ENCODE measurements around the gene CALB2. TPM values are rescaled to one million over a fixed set of nuclear protein-coding genes. Genes with fewer than 3 reads are reported as not detected.

CALB2 gene
- total and polyA plus RNA-seq, 2 donors (not counting 1 experiment from before 2014, with no cell fraction given): not detected

- intact Hi-C loops (cut with micrococcal nuclease): no loop called here
- Mint-ChIP-seq H3K27ac (no peak overlapping the region), H3K4me3 (no peak overlapping the region), H3K9me3 (ENCODE audit: insufficient read depth) (no peaks in the 10 kb centered on the region), H3K4me1 (no peaks in the 10 kb centered on the region), H3K27me3 (peaks cover 49% of the 10 kb centered on the region)
- H3K27me3 ChIP-seq (replicated peaks in 1 of 4; ENCODE audit: control extremely low read depth in 1 of 4, control insufficient read depth in 3 of 4, insufficient read depth in 4 of 4, low read length in 3 of 4): peaks cover 0 to 8% (median 1%) of the 10 kb centered on the region in 4 experiments
- DNase-seq (no peak), ATAC-seq (ENCODE audit: low read depth) (no peak)
- TF ChIP-seq EZH2 (IDR thresholded peaks at IDR 0.05; ENCODE audit: borderline replicate concordance, insufficient read depth, low read depth, low read length, poor library complexity, severe bottlenecking) (no peak), CTCF (IDR thresholded peaks at IDR 0.05) (no peak)
- no peak overlapping the region for H3K27ac ChIP-seq (ENCODE audit: low read length in 2 of 2)
- no peaks in the 10 kb centered on the region for H3K4me1 ChIP-seq (ENCODE audit: control insufficient read depth in 2 of 2, insufficient read depth in 2 of 2, low read length in 2 of 2)
- H3K9me3 ChIP-seq (ENCODE audit: control extremely low read depth in 1 of 3, control insufficient read depth in 2 of 3, insufficient read depth in 1 of 3, low read length in 2 of 3): no peaks in the 10 kb centered on the region
- 63% methylated on average over 8 of the region's 11 CpGs for WGBS (ENCODE audit: insufficient coverage)
- H4K20me1 ChIP-seq (ENCODE audit: control insufficient read depth, insufficient read depth, low read length, poor library complexity, severe bottlenecking): no peaks in the 10 kb centered on the region
- H3K9ac ChIP-seq (ENCODE audit: low read length): no peak overlapping the region
- H2AFZ ChIP-seq (ENCODE audit: insufficient read depth, low read depth, low read length, poor library complexity, severe bottlenecking): no peak overlapping the region
- ChIA-PET POLR2A (no interaction called here), CTCF (interaction anchor here (1.5 kb wide), 1 partner anchor 29 kb away, joined by 4 read pairs; no protein-coding TSS in a partner anchor)
- no peak overlapping the region for H3K4me3 ChIP-seq (ENCODE audit: control extremely low read depth in 1 of 5, extremely low read depth in 1 of 5, insufficient read depth in 1 of 5, low read depth in 2 of 5, low read length in 4 of 5)
- H3K79me2 ChIP-seq (ENCODE audit: control insufficient read depth, insufficient read depth, low read length): no peaks in the 10 kb centered on the region
- H3K4me2 ChIP-seq (replicated peaks; ENCODE audit: low read depth, low read length, poor library complexity, severe bottlenecking): no peak overlapping the region
- H3K36me3 ChIP-seq (replicated peaks in 1 of 2; ENCODE audit: control extremely low read depth in 1 of 2, control insufficient read depth in 1 of 2, extremely low read depth in 1 of 2, insufficient read depth in 2 of 2, low read length in 1 of 2): no peaks in the 10 kb centered on the region
These were observed 24.7 kb downstream of the CALB2 start for GRCh38 chr16:71383054-71383773.

GRCh38 chr16:71384073-71384724 is 25.7 kb downstream of the CALB2 start:
- peaks cover 46% of the 10 kb centered on the region for H3K27me3 Mint-ChIP-seq
- no peak overlapping the region for H3K4me3 Mint-ChIP-seq
- H3K4me1 Mint-ChIP-seq: no peaks in the 10 kb centered on the region
- Histone ChIP-seq H3K27me3 (replicated peaks in 1 of 4; ENCODE audit: control extremely low read depth in 1 of 4, control insufficient read depth in 3 of 4, insufficient read depth in 4 of 4, low read length in 3 of 4) (peaks cover 0 to 8% (median 1%) of the 10 kb centered on the region in 4 experiments), H3K9me3 (ENCODE audit: control extremely low read depth in 1 of 3, control insufficient read depth in 2 of 3, insufficient read depth in 1 of 3, low read length in 2 of 3) (no peaks in the 10 kb centered on the region), H3K36me3 (replicated peaks in 1 of 2; ENCODE audit: control extremely low read depth in 1 of 2, control insufficient read depth in 1 of 2, extremely low read depth in 1 of 2, insufficient read depth in 2 of 2, low read length in 1 of 2) (no peaks in the 10 kb centered on the region), H3K4me3 (ENCODE audit: control extremely low read depth in 1 of 5, extremely low read depth in 1 of 5, insufficient read depth in 1 of 5, low read depth in 2 of 5, low read length in 4 of 5) (no peak overlapping the region), H3K27ac (ENCODE audit: low read length in 2 of 2) (no peak overlapping the region), H2AFZ (ENCODE audit: insufficient read depth, low read depth, low read length, poor library complexity, severe bottlenecking) (no peak overlapping the region), H3K9ac (ENCODE audit: low read length) (no peak overlapping the region), H4K20me1 (ENCODE audit: control insufficient read depth, insufficient read depth, low read length, poor library complexity, severe bottlenecking) (no peaks in the 10 kb centered on the region), H3K79me2 (ENCODE audit: control insufficient read depth, insufficient read depth, low read length) (no peaks in the 10 kb centered on the region), H3K4me1 (ENCODE audit: control insufficient read depth in 2 of 2, insufficient read depth in 2 of 2, low read length in 2 of 2) (no peaks in the 10 kb centered on the region), H3K4me2 (replicated peaks; ENCODE audit: low read depth, low read length, poor library complexity, severe bottlenecking) (no peak overlapping the region)
- intact Hi-C loops (cut with micrococcal nuclease): no loop called here
- H3K27ac Mint-ChIP-seq: no peak overlapping the region
- DNase-seq (no peak), ATAC-seq (ENCODE audit: low read depth) (no peak)
- no peak for TF ChIP-seq CTCF (IDR thresholded peaks at IDR 0.05)
- no peak for TF ChIP-seq EZH2 (IDR thresholded peaks at IDR 0.05; ENCODE audit: borderline replicate concordance, insufficient read depth, low read depth, low read length, poor library complexity, severe bottlenecking)
- POLR2A ChIA-PET: no interaction called here
- 83% methylated on average over 10 of the region's 10 CpGs for WGBS (ENCODE audit: insufficient coverage)
- CTCF ChIA-PET: no interaction called here
- H3K9me3 Mint-ChIP-seq (ENCODE audit: insufficient read depth): no peaks in the 10 kb centered on the region
